IPS-20b (cell line): Measurements from ENCODE around the gene SEPTIN12.

Experiments used
- H3K27ac ChIP-seq: one replicate; pipeline ENCODE4 v1.5.1; 2013; ENCODE audit warnings: low read length
- H3K27me3 ChIP-seq: 2 replicates; pipeline ENCODE4 v1.6.1; 2013; ENCODE audit warnings: mild to moderate bottlenecking, low read length, inconsistent platforms; ENCODE audit not compliant: insufficient read depth
- H3K36me3 ChIP-seq: 2 replicates; pipeline ENCODE4 v1.6.1; 2013; ENCODE audit warnings: low read depth, mild to moderate bottlenecking, inconsistent platforms, low read length, moderate library complexity; ENCODE audit not compliant: insufficient read depth
- H3K4me1 ChIP-seq: 2 replicates; pipeline ENCODE4 v1.6.1; 2013; ENCODE audit warnings: mild to moderate bottlenecking, control low read depth, inconsistent platforms, low read length, moderate library complexity; ENCODE audit not compliant: insufficient read depth
- H3K4me3 ChIP-seq: 2 replicates; pipeline ENCODE4 v1.5.1; 2013; ENCODE audit warnings: mild to moderate bottlenecking, low read length, inconsistent platforms
- H3K9ac ChIP-seq: 2 replicates; pipeline ENCODE4 v1.6.1; 2013; ENCODE audit warnings: low read depth, mild to moderate bottlenecking, inconsistent platforms, low read length, moderate library complexity
- H3K9me3 ChIP-seq: 2 replicates; pipeline ENCODE4 v1.6.1; 2013; ENCODE audit warnings: mild to moderate bottlenecking, low read depth, low read length, inconsistent platforms; ENCODE audit not compliant: insufficient read depth

SEPTIN12 gene

DNA sequence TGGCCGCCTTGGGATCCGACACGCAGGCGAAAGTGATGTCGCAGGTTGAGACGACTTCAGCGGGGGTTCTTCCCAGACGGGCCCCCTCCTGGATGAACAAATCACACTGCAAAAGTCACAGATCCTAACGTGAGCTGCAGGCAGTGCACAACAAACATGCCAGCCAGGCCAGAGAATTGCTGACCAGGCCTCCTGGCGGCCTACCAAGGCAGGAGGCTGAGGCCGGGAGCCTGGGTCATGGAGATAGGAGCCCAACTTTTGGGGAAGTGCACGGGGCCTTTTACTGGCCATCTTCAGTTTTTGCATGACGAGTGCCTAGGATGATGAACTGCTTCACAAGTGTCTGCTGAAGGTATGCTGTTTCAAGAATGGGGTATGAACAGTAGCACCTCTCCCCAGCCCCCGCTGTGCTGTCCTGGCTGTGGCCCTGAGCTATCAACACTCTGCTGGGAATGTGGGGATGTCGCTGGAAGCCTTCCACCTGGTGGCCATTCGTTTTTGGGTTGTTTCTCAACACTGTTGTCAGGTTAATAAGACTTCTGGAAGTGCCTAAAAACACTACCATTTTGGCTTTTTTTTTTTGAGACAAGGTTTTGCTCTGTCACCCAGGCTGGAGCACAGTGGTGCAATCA is 26.5 kb upstream of the SEPTIN12 start:
- H3K9me3 ChIP-seq, result no peaks in the 10 kb centered on the region
- no peak overlapping the region for H3K4me3 ChIP-seq
- H3K27me3 ChIP-seq, result no peaks in the 10 kb centered on the region
- H3K27ac ChIP-seq, result no peak overlapping the region
- peaks cover 79% of the 10 kb centered on the region for H3K36me3 ChIP-seq
- no peaks in the 10 kb centered on the region for H3K4me1 ChIP-seq
- no peak overlapping the region for H3K9ac ChIP-seq

DNA sequence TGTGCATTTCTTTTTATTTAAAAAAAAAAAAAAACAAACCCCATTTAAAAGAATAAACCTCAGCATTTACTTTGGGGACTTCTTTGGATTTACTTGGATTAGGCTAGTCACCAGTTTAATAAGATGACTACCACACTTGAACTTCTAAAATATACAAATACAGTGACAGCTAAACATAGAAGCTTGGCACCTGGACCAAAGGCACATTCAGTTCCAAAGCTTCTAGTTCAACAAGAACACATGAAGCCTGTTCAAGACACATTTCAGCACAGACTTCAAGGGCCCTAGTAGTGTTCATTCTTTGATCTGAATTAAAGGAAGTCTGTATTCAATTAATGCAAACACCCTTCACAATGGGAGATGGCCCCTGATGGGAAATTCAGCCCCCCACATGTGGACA is 25.9 kb upstream of the SEPTIN12 start:
- no peaks in the 10 kb centered on the region for H3K9me3 ChIP-seq
- H3K4me3 ChIP-seq, result no peak overlapping the region
- H3K27ac ChIP-seq, result no peak overlapping the region
- no peak overlapping the region for H3K9ac ChIP-seq
- no peaks in the 10 kb centered on the region for H3K4me1 ChIP-seq
- H3K36me3 ChIP-seq, result peaks cover 79% of the 10 kb centered on the region
- H3K27me3 ChIP-seq, result no peaks in the 10 kb centered on the region

DNA sequence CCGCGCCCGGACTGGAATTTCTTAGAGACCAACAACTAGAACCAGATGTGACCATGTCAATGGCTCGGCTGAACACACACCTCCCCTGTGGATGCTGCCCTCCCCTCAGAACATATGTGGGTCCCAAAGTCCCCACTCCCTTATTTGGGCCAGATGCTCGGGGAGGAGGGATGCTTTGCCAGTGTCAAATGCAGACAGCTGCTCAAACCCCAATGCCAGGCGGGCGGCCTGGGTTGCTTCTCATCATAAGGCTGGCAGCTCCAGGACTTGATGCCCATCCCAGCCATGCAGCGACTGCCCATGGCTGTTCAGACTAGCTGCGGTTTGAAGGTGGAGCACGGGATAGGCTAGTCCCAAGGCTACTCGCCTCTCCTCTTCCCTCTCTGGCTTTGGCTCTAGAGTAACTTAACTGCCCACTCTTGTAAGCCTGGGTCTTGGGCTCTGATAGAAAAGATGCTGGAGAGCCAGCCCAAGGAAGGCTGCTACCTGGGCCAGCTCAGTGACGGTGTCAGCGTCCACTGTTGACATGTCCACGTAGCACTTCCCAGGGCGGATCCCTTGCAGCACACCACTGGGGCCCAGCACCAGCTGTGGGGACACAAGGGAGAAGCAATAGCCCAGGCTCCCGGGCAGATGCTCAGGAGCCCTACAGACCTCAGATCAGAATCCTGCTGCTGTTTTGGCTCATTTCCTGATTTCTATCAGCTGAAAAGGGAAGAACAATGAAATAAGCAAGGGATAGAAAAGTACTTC is 25.3 kb upstream of the SEPTIN12 start:
- no peak overlapping the region for H3K4me3 ChIP-seq
- no peak overlapping the region for H3K27ac ChIP-seq
- no peak overlapping the region for H3K9ac ChIP-seq
- no peaks in the 10 kb centered on the region for H3K27me3 ChIP-seq
- H3K9me3 ChIP-seq, result no peaks in the 10 kb centered on the region
- H3K4me1 ChIP-seq, result no peaks in the 10 kb centered on the region
- peaks cover 80% of the 10 kb centered on the region for H3K36me3 ChIP-seq

DNA sequence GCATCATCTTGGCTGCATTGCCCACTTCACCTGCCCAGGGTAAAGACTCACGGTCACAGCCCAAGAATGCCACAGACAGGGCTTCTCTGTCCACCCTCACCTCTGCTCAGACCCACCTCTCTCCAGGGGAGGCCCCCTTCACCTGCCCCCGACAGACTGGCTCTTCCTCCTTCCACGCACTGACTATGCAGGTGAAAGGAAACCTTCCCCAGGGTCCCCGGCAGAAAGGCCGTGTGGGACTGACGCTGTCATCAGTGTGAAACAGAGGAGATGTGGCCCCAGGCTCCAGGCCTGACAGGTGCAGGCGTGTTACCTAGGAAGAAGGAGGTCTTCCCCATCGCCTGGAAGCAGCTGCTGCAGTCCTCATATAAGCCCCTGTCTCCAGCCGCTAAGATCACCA is 23.6 kb upstream of the SEPTIN12 start:
- Histone ChIP-seq H3K27ac (no peak overlapping the region), H3K9ac (no peak overlapping the region), H3K4me3 (no peak overlapping the region), H3K4me1 (no peaks in the 10 kb centered on the region), H3K36me3 (peaks cover 84% of the 10 kb centered on the region), H3K9me3 (no peaks in the 10 kb centered on the region), H3K27me3 (no peaks in the 10 kb centered on the region)

DNA sequence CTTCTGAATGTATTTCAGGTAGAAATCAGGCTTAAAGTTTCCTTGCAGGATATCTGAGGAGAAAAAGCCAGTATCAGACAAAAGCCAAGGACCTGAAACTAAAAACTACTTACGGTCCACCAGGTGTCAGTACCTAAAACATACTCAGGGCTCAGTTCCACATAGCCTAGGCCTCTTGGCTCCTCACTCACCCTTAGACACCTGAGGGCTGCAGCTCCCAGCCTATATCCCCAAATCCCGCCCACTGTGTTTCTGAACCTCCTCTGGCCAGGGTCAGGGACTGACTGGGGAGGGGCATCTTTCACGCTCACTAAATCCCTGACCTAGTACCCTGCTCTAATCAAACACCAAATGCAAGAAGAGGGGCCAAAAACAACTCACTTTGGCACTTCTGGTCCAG is 23.1 kb upstream of the SEPTIN12 start:
- Histone ChIP-seq H3K9ac (no peak overlapping the region), H3K36me3 (peaks cover 86% of the 10 kb centered on the region), H3K27me3 (no peaks in the 10 kb centered on the region), H3K9me3 (no peaks in the 10 kb centered on the region), H3K27ac (no peak overlapping the region), H3K4me1 (no peaks in the 10 kb centered on the region), H3K4me3 (no peak overlapping the region)

DNA sequence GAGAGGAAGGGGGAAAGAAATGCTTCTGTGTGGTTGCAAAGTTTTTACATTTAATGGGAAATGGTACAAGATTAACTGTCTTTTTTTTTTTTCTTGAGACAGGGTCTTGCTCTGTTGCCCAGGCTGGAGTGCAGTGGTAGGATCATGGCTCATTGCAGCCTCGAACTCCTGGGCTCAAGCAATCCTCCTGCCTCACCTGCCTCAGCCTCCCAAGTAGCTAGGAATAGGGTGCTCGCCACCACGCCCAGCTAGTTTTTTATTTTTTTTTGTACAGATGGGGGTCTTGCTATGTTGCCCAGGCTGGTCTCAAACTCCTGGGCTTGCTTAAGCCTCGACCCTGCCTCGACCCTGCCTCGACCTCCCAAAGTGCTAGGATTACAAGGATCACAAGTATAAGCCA is 18.1 kb upstream of the SEPTIN12 start:
- no peaks in the 10 kb centered on the region for H3K27me3 ChIP-seq
- H3K27ac ChIP-seq, result no peak overlapping the region
- H3K4me3 ChIP-seq, result no peak overlapping the region
- H3K4me1 ChIP-seq, result peaks cover 8% of the 10 kb centered on the region; the same call in 1 of the 2 replicates
- H3K36me3 ChIP-seq, result peaks cover 62% of the 10 kb centered on the region
- H3K9me3 ChIP-seq, result no peaks in the 10 kb centered on the region
- H3K9ac ChIP-seq, result no peak overlapping the region

DNA sequence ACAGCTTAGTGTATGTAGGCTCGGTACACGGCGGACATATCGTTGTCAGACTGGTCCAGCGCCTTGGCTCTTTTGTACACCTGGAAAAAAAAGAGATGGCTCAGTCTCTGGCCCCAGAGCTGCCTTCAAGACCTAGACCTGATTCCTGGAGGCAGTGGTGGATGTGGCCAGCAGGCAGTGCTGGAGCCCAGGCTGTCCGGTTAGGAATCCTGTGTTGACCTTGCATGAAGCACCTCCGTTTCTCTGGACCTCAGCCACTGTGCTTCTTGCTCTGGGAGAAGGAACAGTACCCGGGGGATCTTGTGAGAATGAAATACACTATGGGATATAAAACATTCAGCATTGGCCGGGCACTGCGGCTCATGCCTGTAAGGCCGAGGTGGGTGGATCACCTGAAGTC is 17.1 kb upstream of the SEPTIN12 start:
- Histone ChIP-seq H3K27ac (no peak overlapping the region), H3K9ac (no peak overlapping the region), H3K36me3 (peaks cover 54% of the 10 kb centered on the region)

DNA sequence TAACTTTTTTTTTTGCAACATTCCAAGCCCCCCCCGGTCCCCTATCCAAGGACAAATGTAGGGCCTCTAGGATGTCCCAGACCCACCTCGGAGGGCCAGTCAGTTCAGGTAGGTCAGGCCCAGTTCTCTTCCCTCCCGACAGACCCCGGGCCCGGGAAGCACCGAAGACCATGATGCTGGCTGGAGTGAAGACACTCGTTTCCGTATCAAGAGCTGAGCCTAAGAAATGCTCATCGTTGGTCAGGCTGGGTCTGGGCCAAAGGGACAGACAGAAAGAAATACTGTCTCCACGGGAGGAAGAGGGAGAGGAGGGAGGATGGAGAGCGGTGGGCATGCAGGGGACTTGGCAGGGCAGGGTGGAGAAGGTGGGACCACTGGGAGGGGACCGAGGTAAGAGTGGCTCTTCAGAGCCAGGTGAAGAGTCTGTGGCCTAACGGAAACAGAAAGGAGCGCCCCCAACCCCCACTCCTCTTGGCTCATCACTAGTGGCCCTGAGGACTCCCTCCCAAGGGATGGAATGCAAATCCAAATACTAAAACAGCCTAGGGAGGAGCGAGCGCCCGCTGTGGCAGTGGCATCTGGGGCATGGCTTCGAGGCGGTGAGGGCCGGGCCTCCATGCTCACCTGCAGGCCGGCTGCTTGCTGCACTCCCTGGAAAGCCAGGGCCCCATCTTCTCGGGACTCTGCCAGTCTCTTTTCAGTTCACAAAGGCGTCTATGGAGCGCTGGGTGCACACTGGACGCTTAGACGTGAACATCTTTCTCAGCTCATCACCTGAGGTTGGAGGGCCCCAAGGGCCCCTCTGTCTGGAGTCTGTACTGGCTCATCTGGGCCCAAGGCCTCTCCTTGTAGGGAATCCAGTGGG is 16.0 kb upstream of the SEPTIN12 start:
- Histone ChIP-seq H3K36me3 (peaks cover 47% of the 10 kb centered on the region), H3K9me3 (no peaks in the 10 kb centered on the region), H3K9ac (no peak overlapping the region), H3K4me1 (peaks cover 13% of the 10 kb centered on the region), H3K27ac (no peak overlapping the region), H3K4me3 (no peak overlapping the region), H3K27me3 (no peaks in the 10 kb centered on the region)

More for the DNA sequence above, 17.1 kb upstream of the SEPTIN12 start:
- H3K27me3 ChIP-seq, result no peaks in the 10 kb centered on the region
- H3K4me3 ChIP-seq, result no peak overlapping the region
- H3K9me3 ChIP-seq, result no peaks in the 10 kb centered on the region
- H3K4me1 ChIP-seq, result peaks cover 13% of the 10 kb centered on the region

DNA sequence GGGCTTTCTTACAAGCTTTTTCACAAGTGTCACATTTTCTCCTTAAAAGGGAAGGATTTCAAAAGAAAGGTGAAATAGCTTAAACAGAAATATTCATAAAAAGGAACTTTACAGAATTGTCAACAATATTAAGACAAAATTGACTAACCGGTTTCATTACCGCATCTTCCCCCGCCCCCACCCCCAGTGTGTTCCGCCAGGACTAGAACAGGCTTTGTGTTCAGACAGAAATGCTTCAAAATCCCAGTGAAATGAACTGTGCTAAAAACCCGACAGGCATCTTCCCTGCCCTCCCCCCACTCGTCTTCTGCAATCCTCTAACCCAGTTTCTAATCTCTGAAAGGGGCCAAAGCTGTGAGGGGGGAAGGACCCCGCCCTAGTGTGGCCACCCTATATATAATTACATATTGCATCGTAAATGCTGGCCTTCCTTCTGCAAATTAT is 15.3 kb upstream of the SEPTIN12 start:
- Histone ChIP-seq H3K36me3 (peaks cover 44% of the 10 kb centered on the region), H3K9me3 (no peaks in the 10 kb centered on the region), H3K27ac (no peak overlapping the region), H3K4me1 (peaks cover 13% of the 10 kb centered on the region), H3K27me3 (no peaks in the 10 kb centered on the region), H3K4me3 (peak overlapping the region; percentile 72), H3K9ac (peak overlapping the region; percentile 71; the same call in 1 of the 2 replicates)

DNA sequence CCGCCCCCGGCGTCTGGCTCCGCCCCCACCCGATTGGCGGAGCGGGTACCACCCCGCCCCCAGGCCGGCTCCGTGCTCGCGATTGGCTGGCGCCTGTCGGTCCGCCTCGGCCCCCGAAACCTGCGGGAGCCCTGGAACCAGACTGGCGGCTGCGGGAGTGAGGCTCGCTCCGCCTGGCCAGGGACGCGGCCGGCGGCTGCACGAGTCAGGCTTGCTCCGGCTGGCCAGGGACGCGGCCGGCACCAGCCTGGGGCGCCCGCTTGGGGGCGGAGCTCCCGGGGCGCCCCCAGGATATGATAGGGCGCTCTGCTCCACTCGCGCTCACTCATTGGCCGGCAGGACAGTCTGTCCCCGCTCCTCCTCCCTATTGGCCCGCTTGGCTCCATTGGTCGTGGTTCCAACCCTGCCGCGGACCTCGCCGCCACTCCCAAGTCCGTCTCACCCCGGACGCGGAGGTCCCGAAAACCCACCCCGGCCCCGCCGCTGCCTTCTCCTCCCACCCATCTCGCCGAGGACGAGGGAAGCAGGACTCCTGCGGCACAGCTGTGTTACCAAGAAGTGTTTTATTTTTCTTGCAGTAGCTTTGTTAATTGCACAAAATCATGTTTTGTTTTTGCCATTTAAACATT is 14.6 kb upstream of the SEPTIN12 start:
- H3K36me3 ChIP-seq, result peaks cover 38% of the 10 kb centered on the region
- no peak overlapping the region for H3K27ac ChIP-seq
- no peaks in the 10 kb centered on the region for H3K27me3 ChIP-seq
- peaks cover 13% of the 10 kb centered on the region for H3K4me1 ChIP-seq
- H3K9ac ChIP-seq, result peak overlapping the region; percentile 71; the same call in 1 of the 2 replicates
- H3K9me3 ChIP-seq, result no peaks in the 10 kb centered on the region
- peak overlapping the region; percentile 72 for H3K4me3 ChIP-seq

DNA sequence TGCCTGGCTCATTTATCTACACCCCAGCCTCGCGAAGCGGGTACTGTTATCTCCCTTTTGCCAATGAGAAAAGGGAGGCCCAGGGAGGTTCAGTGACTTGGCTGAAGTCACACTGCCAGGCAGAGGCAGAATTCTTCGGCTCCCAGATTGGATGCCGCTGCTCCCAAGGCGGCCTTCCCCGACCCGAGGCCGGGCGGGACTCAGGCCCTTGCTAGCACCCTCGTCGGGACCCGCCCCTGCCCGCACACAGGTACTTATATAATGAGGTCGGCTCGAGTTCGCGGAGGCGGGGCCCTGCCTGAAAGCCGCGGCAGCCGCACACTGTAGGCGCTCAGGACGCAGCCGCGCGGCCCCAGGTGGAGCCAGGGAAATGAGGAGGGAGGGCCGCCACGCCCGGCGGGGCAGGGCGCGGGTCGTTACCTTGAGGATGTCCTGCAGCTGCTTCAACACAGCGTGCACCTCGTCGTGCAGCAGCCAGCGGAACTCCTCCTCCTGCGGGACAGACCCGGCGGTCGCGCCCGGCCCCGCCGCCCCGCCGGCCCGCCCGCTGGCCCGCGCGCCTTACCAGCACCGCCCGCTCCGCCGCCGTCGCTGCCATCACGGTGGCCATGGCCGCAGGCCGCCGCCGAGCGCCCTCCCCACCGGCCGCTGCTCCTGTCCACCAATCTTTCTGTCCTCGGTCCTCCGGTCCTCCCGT is 14.0 kb upstream of the SEPTIN12 start, which contains the start of gene ROGDI:
Gene ROGDI, minus strand, starts transcription at position 672 of the 697 bp plus-strand sequence. Its CDS starts 62 bp downstream, at position 610.
- H3K36me3 ChIP-seq, result peaks cover 35% of the 10 kb centered on the region
- peak within 1 kb of the TSS; percentile 72 for H3K4me3 ChIP-seq
- no peaks in the 10 kb centered on the region for H3K9me3 ChIP-seq
- H3K27ac ChIP-seq, result no peak within 1 kb of the TSS
- H3K9ac ChIP-seq, result peak within 1 kb of the TSS; percentile 71; the same call in 1 of the 2 replicates
- H3K27me3 ChIP-seq, result no peaks in the 10 kb centered on the region
- peaks cover 13% of the 10 kb centered on the region for H3K4me1 ChIP-seq
